Measurements from ENCODE around the gene GATA6. TPM values are rescaled to one million over a fixed set of nuclear protein-coding genes. Genes with fewer than 3 reads are reported as not detected.

Gene GATA6
- polyA plus RNA-seq, 3 donors = 0.04 TPM; not detected in 2

GRCh38 chr18:22153428-22153827, 16.0 kb upstream of the GATA6 start:
- no peaks in the 10 kb centered on the region for H3K36me3 Mint-ChIP-seq
- Histone ChIP-seq H3K27me3 (ENCODE audit: control insufficient read depth in 2 of 2, insufficient read depth in 2 of 2, low read length in 2 of 2) (peaks cover 2 to 3% of the 10 kb centered on the region in 2 donors), H3K4me3 (replicated peaks in 1 of 3; ENCODE audit: low read depth in 2 of 3, low read length in 3 of 3) (no peak overlapping the region), H4K20me1 (ENCODE audit: insufficient read depth, low read length) (no peaks in the 10 kb centered on the region), H3K4me2 (replicated peaks; ENCODE audit: extremely low read depth, low read length, poor library complexity, severe bottlenecking) (no peak overlapping the region), H3K79me2 (ENCODE audit: insufficient read depth, low read length) (no peaks in the 10 kb centered on the region), H3K9me3 (replicated peaks in 1 of 2; ENCODE audit: control insufficient read depth in 1 of 2, insufficient read depth in 1 of 2, low read length in 2 of 2) (no peaks in the 10 kb centered on the region), H3K27ac (ENCODE audit: low read depth in 1 of 2, low read length in 2 of 2) (no peak overlapping the region), H3K36me3 (replicated peaks in 1 of 2; ENCODE audit: control insufficient read depth in 1 of 2, insufficient read depth in 2 of 2, low read length in 2 of 2) (no peaks in the 10 kb centered on the region), H3K9ac (ENCODE audit: insufficient read depth, low read length, poor library complexity, severe bottlenecking) (no peak overlapping the region), H3K4me1 (ENCODE audit: control insufficient read depth in 1 of 2, insufficient read depth in 2 of 2, low read length in 2 of 2) (no peaks in the 10 kb centered on the region), H2AFZ (ENCODE audit: insufficient read depth, low read depth, low read length, poor library complexity, severe bottlenecking) (no peak overlapping the region)
- no peaks in the 10 kb centered on the region for H3K4me1 Mint-ChIP-seq
- no peak for TF ChIP-seq CTCF (IDR thresholded peaks at IDR 0.05)
- no peak overlapping the region for H3K27ac Mint-ChIP-seq
- no peak overlapping the region for H3K4me3 Mint-ChIP-seq
- 62% methylated on average over 2 of the region's 3 CpGs for WGBS (ENCODE audit: insufficient coverage)
- DNase-seq = no peak
- H3K9me3 Mint-ChIP-seq = peaks cover 0 to 2% (median under 1%) of the 10 kb centered on the region in 7 donors
- H3K27me3 Mint-ChIP-seq (ENCODE audit: low read depth in 3 of 3) = peaks cover 8 to 14% (median 11%) of the 10 kb centered on the region in 3 donors
- intact Hi-C loops (cut with micrococcal nuclease) = no loop called here

DNA sequence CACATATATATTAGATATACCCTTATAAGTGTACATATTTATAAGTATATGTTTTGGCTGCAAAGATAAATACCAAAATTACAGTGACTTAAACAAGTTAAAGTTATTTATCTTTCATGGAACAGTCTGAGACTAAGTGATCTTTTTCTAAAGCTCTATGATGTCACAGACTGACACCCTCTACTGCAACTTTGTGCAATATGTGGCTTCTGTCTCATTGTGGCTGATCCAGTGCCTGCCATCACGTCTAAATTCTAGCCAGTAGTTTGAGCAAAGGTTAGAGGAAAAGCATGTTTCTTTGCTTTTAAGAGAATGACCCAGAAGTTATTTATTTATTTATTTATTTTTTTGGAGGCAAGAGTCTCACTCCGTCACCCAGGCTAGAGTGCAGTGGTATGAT, 13.8 kb upstream of the GATA6 start:
- Histone ChIP-seq H4K20me1 (ENCODE audit: insufficient read depth, low read length) (no peaks in the 10 kb centered on the region), H3K4me1 (ENCODE audit: control insufficient read depth in 1 of 2, insufficient read depth in 2 of 2, low read length in 2 of 2) (no peaks in the 10 kb centered on the region), H3K9ac (ENCODE audit: insufficient read depth, low read length, poor library complexity, severe bottlenecking) (no peak overlapping the region), H2AFZ (ENCODE audit: insufficient read depth, low read depth, low read length, poor library complexity, severe bottlenecking) (no peak overlapping the region), H3K79me2 (ENCODE audit: insufficient read depth, low read length) (no peaks in the 10 kb centered on the region), H3K27ac (ENCODE audit: low read depth in 1 of 2, low read length in 2 of 2) (no peak overlapping the region), H3K27me3 (ENCODE audit: control insufficient read depth in 2 of 2, insufficient read depth in 2 of 2, low read length in 2 of 2) (peaks cover 9 to 11% of the 10 kb centered on the region in 2 donors), H3K36me3 (replicated peaks in 1 of 2; ENCODE audit: control insufficient read depth in 1 of 2, insufficient read depth in 2 of 2, low read length in 2 of 2) (no peaks in the 10 kb centered on the region), H3K4me3 (replicated peaks in 1 of 3; ENCODE audit: low read depth in 2 of 3, low read length in 3 of 3) (no peak overlapping the region), H3K9me3 (replicated peaks in 1 of 2; ENCODE audit: control insufficient read depth in 1 of 2, insufficient read depth in 1 of 2, low read length in 2 of 2) (no peaks in the 10 kb centered on the region), H3K4me2 (replicated peaks; ENCODE audit: extremely low read depth, low read length, poor library complexity, severe bottlenecking) (no peak overlapping the region)
- Mint-ChIP-seq H3K4me3 (no peak overlapping the region), H3K27me3 (ENCODE audit: low read depth in 3 of 3) (peaks cover 5 to 22% (median 13%) of the 10 kb centered on the region in 3 donors), H3K36me3 (no peaks in the 10 kb centered on the region), H3K9me3 (peaks cover 0 to 2% (median 1%) of the 10 kb centered on the region in 7 donors), H3K27ac (no peak overlapping the region), H3K4me1 (no peaks in the 10 kb centered on the region)
- TF ChIP-seq CTCF (IDR thresholded peaks at IDR 0.05) = no peak
- no CpG with 5 or more reads among the region's 2 CpGs for WGBS (ENCODE audit: insufficient coverage)
- DNase-seq = no peak
- intact Hi-C loops (cut with micrococcal nuclease) = no loop called here

Data from CD14-positive monocyte (primary cell).